NCI-H2081 treated with DMSO at 0.1 percent for 48 hours (cell line): ENCODE measurements around the gene DDN.

Experiments used
- DNase-seq: peaks from one replicate; lab custom pipeline; 2025; lab: John Stamatoyannopoulos, UW

DDN gene

GRCh38 chr12:48981757-48982157 lies 17.4 kb downstream of the DDN start:
- no peak for DNase-seq

- no peak for DNase-seq
These were observed 18.0 kb downstream of the DDN start for GRCh38 chr12:48980953-48981756.

- DNase-seq: no peak
These were observed 18.7 kb downstream of the DDN start for GRCh38 chr12:48980389-48980952.

- no peak for DNase-seq
These were observed 19.4 kb downstream of the DDN start for GRCh38 chr12:48979602-48980388.

GRCh38 chr12:48978741-48979601 lies 20.2 kb downstream of the DDN start:
- DNase-seq: no peak

GRCh38 chr12:48978291-48978740 lies 20.9 kb downstream of the DDN start, which contains the start of gene WNT1:
Gene WNT1 (plus strand): TSS chr12:48978322. CDS start chr12:48978651, 329 bp downstream.
- no peak for DNase-seq

- no peak for DNase-seq
These were observed 21.6 kb downstream of the DDN start for GRCh38 chr12:48977290-48978281.

- DNase-seq: no peak
These were observed 25.1 kb downstream of the DDN start for GRCh38 chr12:48973941-48974673.

- DNase-seq: no peak
These were observed 25.6 kb downstream of the DDN start for GRCh38 chr12:48973531-48973930.

GRCh38 chr12:48972952-48973483 lies 26.2 kb downstream of the DDN start:
- DNase-seq: no peak

GRCh38 chr12:48972213-48972951 lies 26.8 kb downstream of the DDN start:
- no peak for DNase-seq

- no peak for DNase-seq
These were observed 28.4 kb downstream of the DDN start for GRCh38 chr12:48970702-48971334.

- DNase-seq: no peak
These were observed 29.1 kb downstream of the DDN start for GRCh38 chr12:48969833-48970701.

- DNase-seq: no peak
These were observed 29.9 kb downstream of the DDN start for GRCh38 chr12:48969160-48969771.

GRCh38 chr12:48968467-48968866 lies 30.7 kb downstream of the DDN start:
- no peak for DNase-seq

GRCh38 chr12:48967991-48968390 lies 31.2 kb downstream of the DDN start:
- DNase-seq: no peak
